ENCODE measurements around the gene SDC4.
"Not testable (repeated sequence)": the region's sequence is repeated elsewhere in the genome, so short reads cannot be mapped to it uniquely, and the experiment has no call there.

SDC4 gene

GRCh38 chr20:45363611-45364492 is 15.6 kb upstream of the SDC4 start:
- DNase-seq (ENCODE audit: low read depth, low spot score): no peak

GRCh38 chr20:45362804-45363610 is 14.8 kb upstream of the SDC4 start, which contains the start of gene SYS1:
SYS1 (plus strand) TSS chr20:45363156; CDS start chr20:45363532, 376 bp downstream.
- DNase-seq (ENCODE audit: low read depth, low spot score): peak; percentile 98

- DNase-seq (ENCODE audit: low read depth, low spot score): no peak
Measured at GRCh38 chr20:45361793-45362192, 13.6 kb upstream of the SDC4 start.

GRCh38 chr20:45359406-45360148 is 11.4 kb upstream of the SDC4 start:
- DNase-seq (ENCODE audit: low read depth, low spot score): no peak

GRCh38 chr20:45359069-45359405 is 10.8 kb upstream of the SDC4 start:
- DNase-seq (ENCODE audit: low read depth, low spot score): no peak

- no peak for DNase-seq (ENCODE audit: low read depth, low spot score)
Measured at GRCh38 chr20:45358282-45359068, 10.3 kb upstream of the SDC4 start.

GRCh38 chr20:45355209-45356084 is 7.2 kb upstream of the SDC4 start:
- DNase-seq (ENCODE audit: low read depth, low spot score): no peak

GRCh38 chr20:45354423-45355208 is 6.4 kb upstream of the SDC4 start:
- DNase-seq (ENCODE audit: low read depth, low spot score): no peak

GRCh38 chr20:45353746-45354145 is 5.5 kb upstream of the SDC4 start:
- DNase-seq (ENCODE audit: low read depth, low spot score): no peak

GRCh38 chr20:45352729-45353128 is 4.5 kb upstream of the SDC4 start:
- no peak for DNase-seq (ENCODE audit: low read depth, low spot score)

GRCh38 chr20:45350795-45351194 is 2.6 kb upstream of the SDC4 start:
- not testable (repeated sequence) for DNase-seq (ENCODE audit: low read depth, low spot score)

- DNase-seq (ENCODE audit: low read depth, low spot score): no peak
Measured at GRCh38 chr20:45350217-45350616, 2.0 kb upstream of the SDC4 start.

GRCh38 chr20:45347297-45347935 is 808 bp downstream of the SDC4 start:
- no peak for DNase-seq (ENCODE audit: low read depth, low spot score)

- DNase-seq (ENCODE audit: low read depth, low spot score): no peak
Measured at GRCh38 chr20:45346851-45347250, 1.4 kb downstream of the SDC4 start.

GRCh38 chr20:45346291-45346718 is 1.9 kb downstream of the SDC4 start:
- DNase-seq (ENCODE audit: low read depth, low spot score): no peak

GRCh38 chr20:45345104-45345936 is 2.9 kb downstream of the SDC4 start:
- no peak for DNase-seq (ENCODE audit: low read depth, low spot score)

- no peak for DNase-seq (ENCODE audit: low read depth, low spot score)
Measured at GRCh38 chr20:45344168-45344860, 3.9 kb downstream of the SDC4 start.
